ENCODE data around the gene AGFG2.

AGFG2 gene

DNA sequence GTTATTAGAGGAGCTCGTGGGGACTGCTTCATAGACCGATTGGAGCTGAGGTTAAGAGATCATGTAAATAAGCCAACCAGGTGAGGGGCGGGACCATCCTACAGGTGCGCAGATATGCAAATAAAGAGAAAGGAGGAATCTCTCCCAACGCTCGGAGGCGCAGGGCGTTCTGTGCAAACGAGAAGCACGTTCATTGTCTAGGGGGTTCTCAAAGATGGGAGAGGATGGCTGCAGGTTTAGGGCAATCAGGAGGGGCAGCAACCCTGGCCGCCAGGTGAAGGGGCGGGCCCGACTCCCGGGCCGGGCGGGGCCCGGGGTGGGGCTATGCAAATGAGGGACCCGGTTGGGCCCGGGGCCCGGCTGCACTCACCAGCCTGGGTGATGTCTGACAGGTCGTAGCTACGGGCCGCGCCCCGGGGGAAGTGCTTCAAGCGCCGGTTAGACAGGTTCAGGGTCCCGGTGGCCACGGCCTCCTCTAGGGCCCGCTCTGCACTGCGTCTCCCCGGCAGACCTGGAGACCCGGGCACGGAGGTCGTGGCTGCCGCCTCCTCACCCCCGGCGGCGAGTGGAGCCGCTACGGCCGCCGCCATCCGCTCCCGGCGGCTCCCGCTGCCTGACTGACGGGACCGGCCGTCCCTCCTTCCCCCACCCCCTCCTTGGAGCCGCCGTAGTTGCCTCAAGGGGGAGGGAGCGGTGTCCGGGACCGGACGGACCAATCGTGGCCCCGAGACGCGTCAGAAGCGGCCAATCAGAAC is 46.7 kb downstream of the AGFG2 start, which contains the start of gene LRCH4 (continued):
- TF ChIP-seq, protein P1, sequence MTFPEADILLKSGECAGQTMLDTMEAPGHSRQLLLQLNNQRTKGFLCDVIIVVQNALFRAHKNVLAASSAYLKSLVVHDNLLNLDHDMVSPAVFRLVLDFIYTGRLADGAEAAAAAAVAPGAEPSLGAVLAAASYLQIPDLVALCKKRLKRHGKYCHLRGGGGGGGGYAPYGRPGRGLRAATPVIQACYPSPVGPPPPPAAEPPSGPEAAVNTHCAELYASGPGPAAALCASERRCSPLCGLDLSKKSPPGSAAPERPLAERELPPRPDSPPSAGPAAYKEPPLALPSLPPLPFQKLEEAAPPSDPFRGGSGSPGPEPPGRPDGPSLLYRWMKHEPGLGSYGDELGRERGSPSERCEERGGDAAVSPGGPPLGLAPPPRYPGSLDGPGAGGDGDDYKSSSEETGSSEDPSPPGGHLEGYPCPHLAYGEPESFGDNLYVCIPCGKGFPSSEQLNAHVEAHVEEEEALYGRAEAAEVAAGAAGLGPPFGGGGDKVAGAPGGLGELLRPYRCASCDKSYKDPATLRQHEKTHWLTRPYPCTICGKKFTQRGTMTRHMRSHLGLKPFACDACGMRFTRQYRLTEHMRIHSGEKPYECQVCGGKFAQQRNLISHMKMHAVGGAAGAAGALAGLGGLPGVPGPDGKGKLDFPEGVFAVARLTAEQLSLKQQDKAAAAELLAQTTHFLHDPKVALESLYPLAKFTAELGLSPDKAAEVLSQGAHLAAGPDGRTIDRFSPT (tag by site-specific recombination; IDR thresholded peaks at IDR 0.05), result peak; percentile 49; the same call in 1 of the 2 replicates
- TF ChIP-seq EGR2 (tag by site-specific recombination; IDR thresholded peaks at IDR 0.05; ENCODE audit: low read depth) (no peak), KLF9 (tag by site-specific recombination; IDR thresholded peaks at IDR 0.05; ENCODE audit: low read depth) (peak; percentile 81), GLI2 (tag by site-specific recombination; IDR thresholded peaks at IDR 0.05; ENCODE audit: borderline replicate concordance, low read depth) (no peak; the same call in 1 of the 2 replicates), ZNF214 (tag by site-specific recombination; IDR thresholded peaks at IDR 0.05; ENCODE audit: borderline replicate concordance) (no peak), ZNF707 (tag by site-specific recombination; IDR thresholded peaks at IDR 0.05) (no peak; the same call in 1 of the 2 replicates), ZNF76 (tag by site-specific recombination; IDR thresholded peaks at IDR 0.05; ENCODE audit: borderline replicate concordance, low read depth) (peak; percentile 82), ZNF777 (tag by site-specific recombination; IDR thresholded peaks at IDR 0.05; ENCODE audit: borderline replicate concordance) (no peak), ZNF530 (tag by site-specific recombination; IDR thresholded peaks at IDR 0.05; ENCODE audit: low read depth) (no peak), FEZF1 (tag by site-specific recombination; IDR thresholded peaks at IDR 0.05) (no peak), ZFP41 (tag by site-specific recombination; IDR thresholded peaks at IDR 0.05; ENCODE audit: borderline replicate concordance) (no peak), ZNF548 (tag by site-specific recombination; IDR thresholded peaks at IDR 0.05) (no peak), ZNF677 (tag by site-specific recombination; IDR thresholded peaks at IDR 0.05) (no peak), ZNF571 (tag by site-specific recombination; IDR thresholded peaks at IDR 0.05) (no peak)
- TF ChIP-seq, protein P2, sequence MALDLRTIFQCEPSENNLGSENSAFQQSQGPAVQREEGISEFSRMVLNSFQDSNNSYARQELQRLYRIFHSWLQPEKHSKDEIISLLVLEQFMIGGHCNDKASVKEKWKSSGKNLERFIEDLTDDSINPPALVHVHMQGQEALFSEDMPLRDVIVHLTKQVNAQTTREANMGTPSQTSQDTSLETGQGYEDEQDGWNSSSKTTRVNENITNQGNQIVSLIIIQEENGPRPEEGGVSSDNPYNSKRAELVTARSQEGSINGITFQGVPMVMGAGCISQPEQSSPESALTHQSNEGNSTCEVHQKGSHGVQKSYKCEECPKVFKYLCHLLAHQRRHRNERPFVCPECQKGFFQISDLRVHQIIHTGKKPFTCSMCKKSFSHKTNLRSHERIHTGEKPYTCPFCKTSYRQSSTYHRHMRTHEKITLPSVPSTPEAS (tag by site-specific recombination; IDR thresholded peaks at IDR 0.05), result peak; percentile 47; the same call in 1 of the 2 replicates
- TF ChIP-seq, protein P3, sequence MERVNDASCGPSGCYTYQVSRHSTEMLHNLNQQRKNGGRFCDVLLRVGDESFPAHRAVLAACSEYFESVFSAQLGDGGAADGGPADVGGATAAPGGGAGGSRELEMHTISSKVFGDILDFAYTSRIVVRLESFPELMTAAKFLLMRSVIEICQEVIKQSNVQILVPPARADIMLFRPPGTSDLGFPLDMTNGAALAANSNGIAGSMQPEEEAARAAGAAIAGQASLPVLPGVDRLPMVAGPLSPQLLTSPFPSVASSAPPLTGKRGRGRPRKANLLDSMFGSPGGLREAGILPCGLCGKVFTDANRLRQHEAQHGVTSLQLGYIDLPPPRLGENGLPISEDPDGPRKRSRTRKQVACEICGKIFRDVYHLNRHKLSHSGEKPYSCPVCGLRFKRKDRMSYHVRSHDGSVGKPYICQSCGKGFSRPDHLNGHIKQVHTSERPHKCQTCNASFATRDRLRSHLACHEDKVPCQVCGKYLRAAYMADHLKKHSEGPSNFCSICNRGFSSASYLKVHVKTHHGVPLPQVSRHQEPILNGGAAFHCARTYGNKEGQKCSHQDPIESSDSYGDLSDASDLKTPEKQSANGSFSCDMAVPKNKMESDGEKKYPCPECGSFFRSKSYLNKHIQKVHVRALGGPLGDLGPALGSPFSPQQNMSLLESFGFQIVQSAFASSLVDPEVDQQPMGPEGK (tag by site-specific recombination; IDR thresholded peaks at IDR 0.05), result peak; percentile 84; the same call in 1 of the 2 replicates
- TF ChIP-seq, protein P4, sequence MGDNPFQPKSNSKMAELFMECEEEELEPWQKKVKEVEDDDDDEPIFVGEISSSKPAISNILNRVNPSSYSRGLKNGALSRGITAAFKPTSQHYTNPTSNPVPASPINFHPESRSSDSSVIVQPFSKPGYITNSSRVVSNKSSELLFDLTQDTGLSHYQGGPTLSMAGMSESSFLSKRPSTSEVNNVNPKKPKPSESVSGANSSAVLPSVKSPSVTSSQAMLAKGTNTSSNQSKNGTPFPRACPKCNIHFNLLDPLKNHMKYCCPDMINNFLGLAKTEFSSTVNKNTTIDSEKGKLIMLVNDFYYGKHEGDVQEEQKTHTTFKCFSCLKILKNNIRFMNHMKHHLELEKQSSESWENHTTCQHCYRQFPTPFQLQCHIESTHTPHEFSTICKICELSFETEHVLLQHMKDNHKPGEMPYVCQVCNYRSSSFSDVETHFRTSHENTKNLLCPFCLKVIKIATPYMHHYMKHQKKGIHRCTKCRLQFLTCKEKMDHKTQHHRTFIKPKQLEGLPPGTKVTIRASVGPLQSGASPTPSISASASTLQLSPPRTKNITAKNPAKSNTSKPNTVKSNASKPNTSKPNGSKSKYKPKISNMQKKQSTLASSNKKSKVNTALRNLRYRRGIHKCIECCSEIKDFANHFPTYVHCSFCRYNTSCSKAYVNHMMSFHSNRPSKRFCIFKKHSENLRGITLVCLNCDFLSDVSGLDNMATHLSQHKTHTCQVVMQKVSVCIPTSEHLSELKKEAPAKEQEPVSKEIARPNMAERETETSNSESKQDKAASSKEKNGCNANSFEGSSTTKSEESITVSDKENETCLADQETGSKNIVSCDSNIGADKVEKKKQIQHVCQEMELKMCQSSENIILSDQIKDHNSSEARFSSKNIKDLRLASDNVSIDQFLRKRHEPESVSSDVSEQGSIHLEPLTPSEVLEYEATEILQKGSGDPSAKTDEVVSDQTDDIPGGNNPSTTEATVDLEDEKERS (tag by site-specific recombination; IDR thresholded peaks at IDR 0.05), result 0 out of 2 replicates have a peak, but pooled peaks have one; percentile 9
- TF ChIP-seq, protein P5, sequence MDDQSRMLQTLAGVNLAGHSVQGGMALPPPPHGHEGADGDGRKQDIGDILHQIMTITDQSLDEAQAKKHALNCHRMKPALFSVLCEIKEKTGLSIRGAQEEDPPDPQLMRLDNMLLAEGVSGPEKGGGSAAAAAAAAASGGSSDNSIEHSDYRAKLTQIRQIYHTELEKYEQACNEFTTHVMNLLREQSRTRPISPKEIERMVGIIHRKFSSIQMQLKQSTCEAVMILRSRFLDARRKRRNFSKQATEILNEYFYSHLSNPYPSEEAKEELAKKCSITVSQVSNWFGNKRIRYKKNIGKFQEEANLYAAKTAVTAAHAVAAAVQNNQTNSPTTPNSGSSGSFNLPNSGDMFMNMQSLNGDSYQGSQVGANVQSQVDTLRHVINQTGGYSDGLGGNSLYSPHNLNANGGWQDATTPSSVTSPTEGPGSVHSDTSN (CRISPR knock-in tag; IDR thresholded peaks at IDR 0.05), result no peak
- TF ChIP-seq, protein P6, sequence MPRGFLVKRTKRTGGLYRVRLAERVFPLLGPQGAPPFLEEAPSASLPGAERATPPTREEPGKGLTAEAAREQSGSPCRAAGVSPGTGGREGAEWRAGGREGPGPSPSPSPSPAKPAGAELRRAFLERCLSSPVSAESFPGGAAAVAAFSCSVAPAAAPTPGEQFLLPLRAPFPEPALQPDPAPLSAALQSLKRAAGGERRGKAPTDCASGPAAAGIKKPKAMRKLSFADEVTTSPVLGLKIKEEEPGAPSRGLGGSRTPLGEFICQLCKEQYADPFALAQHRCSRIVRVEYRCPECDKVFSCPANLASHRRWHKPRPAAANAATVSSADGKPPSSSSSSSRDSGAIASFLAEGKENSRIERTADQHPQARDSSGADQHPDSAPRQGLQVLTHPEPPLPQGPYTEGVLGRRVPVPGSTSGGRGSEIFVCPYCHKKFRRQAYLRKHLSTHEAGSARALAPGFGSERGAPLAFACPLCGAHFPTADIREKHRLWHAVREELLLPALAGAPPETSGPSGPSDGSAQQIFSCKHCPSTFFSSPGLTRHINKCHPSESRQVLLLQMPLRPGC (tag by site-specific recombination; IDR thresholded peaks at IDR 0.05), result peak; percentile 88
- TF ChIP-seq, protein P7, sequence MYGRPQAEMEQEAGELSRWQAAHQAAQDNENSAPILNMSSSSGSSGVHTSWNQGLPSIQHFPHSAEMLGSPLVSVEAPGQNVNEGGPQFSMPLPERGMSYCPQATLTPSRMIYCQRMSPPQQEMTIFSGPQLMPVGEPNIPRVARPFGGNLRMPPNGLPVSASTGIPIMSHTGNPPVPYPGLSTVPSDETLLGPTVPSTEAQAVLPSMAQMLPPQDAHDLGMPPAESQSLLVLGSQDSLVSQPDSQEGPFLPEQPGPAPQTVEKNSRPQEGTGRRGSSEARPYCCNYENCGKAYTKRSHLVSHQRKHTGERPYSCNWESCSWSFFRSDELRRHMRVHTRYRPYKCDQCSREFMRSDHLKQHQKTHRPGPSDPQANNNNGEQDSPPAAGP (tag by site-specific recombination; IDR thresholded peaks at IDR 0.05), result peak; percentile 97
